Astrocyte (in vitro differentiated cells and primary cell): ENCODE data around the gene RGL1. TPM values are rescaled to one million over a fixed set of nuclear protein-coding genes. Genes with fewer than 3 reads are reported as not detected.

Source experiments
- DNase-seq: peaks from one replicate; pipeline ENCODE4 v3.0.0-alpha.2; 2010; ENCODE audit warnings: low read depth
- FAIRE-seq: peaks from 2 replicates; lab custom pipeline; 2011; peaks lifted over from hg19 to GRCh38; lab: Jason Lieb, UNC
- H2AFZ ChIP-seq: 2 replicates; pipeline ENCODE4 v1.6.0; 2012; ENCODE audit warnings: low read depth, low read length, inconsistent platforms
- H3K27ac ChIP-seq: 2 replicates; pipeline ENCODE4 v1.5.1; 2011; ENCODE audit warnings: low read depth, low read length, inconsistent platforms
- H3K27me3 ChIP-seq: 2 replicates; pipeline ENCODE4 v1.6.0; 2011; ENCODE audit warnings: low read length, inconsistent platforms; ENCODE audit not compliant: insufficient read depth
- H3K36me3 ChIP-seq: 2 replicates; pipeline ENCODE4 v1.5.1; 2011; ENCODE audit warnings: low read length, inconsistent platforms; ENCODE audit not compliant: insufficient read depth
- H3K4me1 ChIP-seq: 2 replicates; pipeline ENCODE4 v1.5.1; 2011; ENCODE audit warnings: low read length, inconsistent platforms; ENCODE audit not compliant: insufficient read depth
- H3K4me2 ChIP-seq: 2 replicates; pipeline ENCODE4 v1.6.0; 2012; ENCODE audit warnings: low read length, inconsistent platforms
- H3K4me3 ChIP-seq: 2 replicates; pipeline ENCODE4 v1.5.1; 2011; ENCODE audit warnings: low read depth, mild to moderate bottlenecking, low read length, inconsistent platforms; ENCODE audit not compliant: insufficient read depth
- H3K79me2 ChIP-seq: 2 replicates; pipeline ENCODE4 v1.6.0; 2012; ENCODE audit warnings: mild to moderate bottlenecking, low read length, inconsistent platforms; ENCODE audit not compliant: insufficient read depth
- H3K9ac ChIP-seq: 2 replicates; pipeline ENCODE4 v1.6.0; 2012; ENCODE audit warnings: mild to moderate bottlenecking, low read length, inconsistent platforms
- H3K9me3 ChIP-seq: 2 replicates; pipeline ENCODE4 v1.5.1; 2012; ENCODE audit warnings: low read depth, mild to moderate bottlenecking, low read length, inconsistent platforms; ENCODE audit not compliant: insufficient read depth
- H4K20me1 ChIP-seq: 2 replicates; pipeline ENCODE4 v1.6.0; 2012; ENCODE audit warnings: low read length, inconsistent platforms; ENCODE audit not compliant: insufficient read depth
- H3K27ac Mint-ChIP-seq: one replicate; pipeline ENCODE4 v1.8.0; 2021; ENCODE audit warnings: mild to moderate bottlenecking, mixed read lengths; ENCODE audit not compliant: unreplicated experiment
- H3K27me3 Mint-ChIP-seq: one replicate; pipeline ENCODE4 v1.8.0; 2021; ENCODE audit warnings: low read depth, mixed read lengths; ENCODE audit not compliant: unreplicated experiment
- H3K36me3 Mint-ChIP-seq: one replicate; pipeline ENCODE4 v1.8.0; 2021; ENCODE audit warnings: low read depth, mixed read lengths; ENCODE audit not compliant: unreplicated experiment
- H3K4me1 Mint-ChIP-seq: one replicate; pipeline ENCODE4 v1.8.0; 2021; ENCODE audit warnings: low read depth, mixed read lengths; ENCODE audit not compliant: unreplicated experiment
- H3K4me3 Mint-ChIP-seq: one replicate; pipeline ENCODE4 v1.8.0; 2021; ENCODE audit warnings: mild to moderate bottlenecking, moderate library complexity, mixed read lengths; ENCODE audit not compliant: unreplicated experiment
- H3K9me3 Mint-ChIP-seq: one replicate; pipeline ENCODE4 v1.8.0; 2021; ENCODE audit warnings: mild to moderate bottlenecking, mixed read lengths; ENCODE audit not compliant: unreplicated experiment
- CTCF ChIP-seq: IDR thresholded peaks from 2 replicates; pipeline ENCODE4 v1.5.1; 2011; ENCODE audit warnings: low read depth, mild to moderate bottlenecking, inconsistent platforms, low read length, moderate library complexity; ENCODE audit not compliant: insufficient read depth
- EZH2 ChIP-seq: IDR thresholded peaks from 2 replicates; pipeline ENCODE4 v1.6.1; 2012; ENCODE audit warnings: mild to moderate bottlenecking, low read length, inconsistent platforms; ENCODE audit not compliant: insufficient read depth
- total RNA-seq: library from RNA; stranded (reverse); gene quantifications from 2 replicates; pipeline ENCODE4 v1.2.1, GENCODE V29; 2021

The RGL1 gene
- total RNA-seq, 1 donor from 2014 or later: 10.1 TPM

GRCh38 chr1:183886083-183886828, 81.3 kb downstream of the RGL1 start:
- peaks cover 22% of the 10 kb centered on the region for H3K36me3 Mint-ChIP-seq
- DNase-seq: no peak
- H3K4me3 Mint-ChIP-seq: no peak overlapping the region

GRCh38 chr1:183886853-183887252, 81.9 kb downstream of the RGL1 start:
- H3K4me1 Mint-ChIP-seq: peaks cover 9% of the 10 kb centered on the region
- no peak overlapping the region for H3K27ac ChIP-seq
- no peak overlapping the region for H3K27ac Mint-ChIP-seq
- DNase-seq: no peak
- no peak overlapping the region for H2AFZ ChIP-seq
- H3K4me1 ChIP-seq: peaks cover 20% of the 10 kb centered on the region
- peaks cover 3% of the 10 kb centered on the region for H3K9me3 Mint-ChIP-seq
- no peak for TF ChIP-seq EZH2
- TF ChIP-seq CTCF: no peak
- peaks cover 2% of the 10 kb centered on the region for H3K36me3 ChIP-seq
- no peaks in the 10 kb centered on the region for H3K79me2 ChIP-seq
- no peaks in the 10 kb centered on the region for H3K27me3 Mint-ChIP-seq
- H3K4me3 ChIP-seq: no peak overlapping the region
- FAIRE-seq: no peak
- no peak overlapping the region for H3K4me3 Mint-ChIP-seq
- H3K27me3 ChIP-seq: no peaks in the 10 kb centered on the region
- H4K20me1 ChIP-seq: no peaks in the 10 kb centered on the region
- peaks cover 22% of the 10 kb centered on the region for H3K36me3 Mint-ChIP-seq
- no peak overlapping the region for H3K9ac ChIP-seq
- H3K9me3 ChIP-seq: no peaks in the 10 kb centered on the region
- no peak overlapping the region for H3K4me2 ChIP-seq

More at GRCh38 chr1:183886083-183886828, 81.3 kb downstream of the RGL1 start:
- no peak for FAIRE-seq
- H3K9me3 Mint-ChIP-seq: peaks cover 3% of the 10 kb centered on the region
- H2AFZ ChIP-seq: no peak overlapping the region
- no peaks in the 10 kb centered on the region for H3K9me3 ChIP-seq
- no peak overlapping the region for H3K9ac ChIP-seq
- no peak overlapping the region for H3K4me3 ChIP-seq
- no peaks in the 10 kb centered on the region for H3K27me3 Mint-ChIP-seq
- peaks cover 2% of the 10 kb centered on the region for H3K36me3 ChIP-seq
- H3K27ac Mint-ChIP-seq: no peak overlapping the region
- no peaks in the 10 kb centered on the region for H3K27me3 ChIP-seq
- H3K4me1 ChIP-seq: peaks cover 25% of the 10 kb centered on the region
- peaks cover 14% of the 10 kb centered on the region for H3K4me1 Mint-ChIP-seq
- no peak overlapping the region for H3K27ac ChIP-seq
- H3K4me2 ChIP-seq: no peak overlapping the region
- H4K20me1 ChIP-seq: no peaks in the 10 kb centered on the region
- no peaks in the 10 kb centered on the region for H3K79me2 ChIP-seq
- TF ChIP-seq EZH2 (no peak), CTCF (no peak)
